Small intestine (tissue), 7 donors: Measurements from ENCODE around the gene NAALADL2. TPM values are rescaled to one million over a fixed set of nuclear protein-coding genes. Genes with fewer than 3 reads are reported as not detected.
"Not testable (repeated sequence)": the region's sequence is repeated elsewhere in the genome, so short reads cannot be mapped to it uniquely, and the experiment has no call there.

Experiments used
- DNase-seq, 2 donors: peaks; one replicate each; pipeline versions ENCODE4 v3.0.0 to v3.0.0-alpha.2; 2013
- FAIRE-seq: peaks from 2 replicates; lab custom pipeline; 2012; peaks lifted over from hg19 to GRCh38; lab: Jason Lieb, UNC
- H3K27ac ChIP-seq, 3 donors: one replicate each; pipeline ENCODE4 v1.5.1; 2013; ENCODE audit warnings: low read length in 2 of 3, mild to moderate bottlenecking in 2 of 3, control low read depth in 1 of 3, inconsistent platforms in 1 of 3, low read depth in 1 of 3, moderate library complexity in 1 of 3
- H3K27me3 ChIP-seq, 3 donors: one replicate each; pipeline ENCODE4 v1.6.1; 2013; ENCODE audit warnings: low read length in 3 of 3, inconsistent platforms in 1 of 3; ENCODE audit not compliant: control insufficient read depth in 3 of 3, insufficient read depth in 3 of 3
- H3K36me3 ChIP-seq, 3 donors: one replicate each; pipeline ENCODE4 v1.6.1; 2013; ENCODE audit warnings: low read length in 3 of 3, inconsistent platforms in 1 of 3, low read depth in 1 of 3, mild to moderate bottlenecking in 1 of 3, moderate library complexity in 1 of 3; ENCODE audit not compliant: control insufficient read depth in 3 of 3, insufficient read depth in 2 of 3
- H3K4me1 ChIP-seq, 3 donors: one replicate each; pipeline ENCODE4 v1.6.1; 2013; ENCODE audit warnings: low read length in 2 of 3, inconsistent platforms in 1 of 3, low read depth in 1 of 3, mild to moderate bottlenecking in 1 of 3, moderate library complexity in 1 of 3; ENCODE audit not compliant: control insufficient read depth in 3 of 3, insufficient read depth in 2 of 3
- H3K4me3 ChIP-seq, 3 donors: one replicate each; pipeline ENCODE4 v1.5.1; 2013; ENCODE audit warnings: low read length in 3 of 3, control low read depth in 1 of 3, inconsistent platforms in 1 of 3, low read depth in 1 of 3, mild to moderate bottlenecking in 1 of 3, moderate library complexity in 1 of 3
- H3K9me3 ChIP-seq, 2 donors: one replicate each; pipeline ENCODE4 v1.6.1; 2013; ENCODE audit warnings: low read depth in 1 of 2, low read length in 1 of 2; ENCODE audit not compliant: control insufficient read depth in 2 of 2, insufficient read depth in 1 of 2
- WGBS, 3 donors: extraction: QIAGEN DNeasy Blood & Tissue Kit; methylation state at CpG; one replicate each; pipeline ENCODE4 v1.1.7; 2013; 5-methylcytosine and 5-hydroxymethylcytosine counted together
- polyA plus RNA-seq, 4 donors: library from polyadenylated mRNA; stranded (reverse) in 3 of 4; unstranded in 1 of 4; fragments of 200-250 nt in 3 of 4; fragments of 120-200 nt in 1 of 4; gene quantifications; one replicate each; pipeline versions ENCODE4 v1.2.1 to v1.2.3, GENCODE V29; 2013
- donor health status: healthy with polysubstance abuse.
- donor health status: control.
- donor health status: control.
- donor health status: Bipolar disorder and iron deficiency.
- donor health status: healthy.

The NAALADL2 gene
- polyA plus RNA-seq, 4 donors = 0.22 to 7.8 (median 0.70) TPM

GRCh38 chr3:175358935-175359334, 499.8 kb downstream of the NAALADL2 start:
- DNase-seq (no peak), FAIRE-seq (no peak)
- H3K27ac ChIP-seq = no peak overlapping the region
- no peaks in the 10 kb centered on the region for H3K4me1 ChIP-seq
- H3K27me3 ChIP-seq = no peaks in the 10 kb centered on the region
- H3K36me3 ChIP-seq = no peaks in the 10 kb centered on the region
- H3K9me3 ChIP-seq = no peaks in the 10 kb centered on the region
- no peak overlapping the region for H3K4me3 ChIP-seq

GRCh38 chr3:175370426-175370825, 511.3 kb downstream of the NAALADL2 start:
- DNase-seq, H3K4me1 ChIP-seq, H3K27me3 ChIP-seq, H3K27ac ChIP-seq, FAIRE-seq, H3K4me3 ChIP-seq, H3K9me3 ChIP-seq, H3K36me3 ChIP-seq: not testable (repeated sequence)
- 53 to 85% (median 82%) methylated on average over 3 of the region's 3 CpGs for WGBS, 3 donors

- not testable (repeated sequence) for H3K4me1 ChIP-seq, H3K9me3 ChIP-seq, H3K36me3 ChIP-seq, H3K27ac ChIP-seq, DNase-seq, H3K4me3 ChIP-seq, H3K27me3 ChIP-seq, FAIRE-seq
- 95 to 99% (median 98%) methylated on average over 18 of the region's 18 CpGs for WGBS, 3 donors
Measured at GRCh38 chr3:175371187-175371586, 512.1 kb downstream of the NAALADL2 start.

GRCh38 chr3:175374705-175375104, 515.6 kb downstream of the NAALADL2 start:
- DNase-seq = no peak
- 95 to 97% (median 96%) methylated on average over 1 of the region's 1 CpG for WGBS, 3 donors
- H3K4me3 ChIP-seq = no peak overlapping the region
- no peaks in the 10 kb centered on the region for H3K27me3 ChIP-seq
- FAIRE-seq = no peak
- peaks cover 0 to 2% (median 0%) of the 10 kb centered on the region in 3 donors for H3K36me3 ChIP-seq
- no peaks in the 10 kb centered on the region for H3K4me1 ChIP-seq
- no peak overlapping the region for H3K27ac ChIP-seq
- peaks cover 0 to 8% of the 10 kb centered on the region in 2 donors for H3K9me3 ChIP-seq

- 53 to 57% (median 54%) methylated on average over 2 of the region's 2 CpGs for WGBS, 3 donors
Measured at GRCh38 chr3:175378348-175378747, 519.2 kb downstream of the NAALADL2 start.

GRCh38 chr3:175381685-175382084, 522.6 kb downstream of the NAALADL2 start:
- FAIRE-seq (no peak), DNase-seq (no peak)
- Histone ChIP-seq H3K27ac (no peak overlapping the region), H3K4me3 (no peak overlapping the region), H3K36me3 (peaks cover 0 to 2% (median 0%) of the 10 kb centered on the region in 3 donors), H3K4me1 (no peaks in the 10 kb centered on the region), H3K27me3 (no peaks in the 10 kb centered on the region), H3K9me3 (peaks cover 0 to 8% of the 10 kb centered on the region in 2 donors)
- 79 to 90% (median 90%) methylated on average over 4 of the region's 4 CpGs for WGBS, 3 donors

More at GRCh38 chr3:175378348-175378747, 519.2 kb downstream of the NAALADL2 start:
- Histone ChIP-seq H3K4me1 (no peaks in the 10 kb centered on the region), H3K9me3 (peaks cover 0 to 8% of the 10 kb centered on the region in 2 donors), H3K27ac (no peak overlapping the region), H3K4me3 (no peak overlapping the region), H3K36me3 (peaks cover 0 to 2% (median 0%) of the 10 kb centered on the region in 3 donors), H3K27me3 (no peaks in the 10 kb centered on the region)
- FAIRE-seq (no peak), DNase-seq (peak in 1 of 2 donors; percentile 5)

GRCh38 chr3:175383371-175383770, 524.2 kb downstream of the NAALADL2 start:
- Histone ChIP-seq H3K36me3 (no peaks in the 10 kb centered on the region), H3K27ac (no peak overlapping the region), H3K4me3 (no peak overlapping the region), H3K4me1 (no peaks in the 10 kb centered on the region), H3K9me3 (no peaks in the 10 kb centered on the region), H3K27me3 (no peaks in the 10 kb centered on the region)
- FAIRE-seq = no peak
- no peak for DNase-seq
- 78 to 84% (median 84%) methylated on average over 1 of the region's 1 CpG for WGBS, 3 donors

DNA sequence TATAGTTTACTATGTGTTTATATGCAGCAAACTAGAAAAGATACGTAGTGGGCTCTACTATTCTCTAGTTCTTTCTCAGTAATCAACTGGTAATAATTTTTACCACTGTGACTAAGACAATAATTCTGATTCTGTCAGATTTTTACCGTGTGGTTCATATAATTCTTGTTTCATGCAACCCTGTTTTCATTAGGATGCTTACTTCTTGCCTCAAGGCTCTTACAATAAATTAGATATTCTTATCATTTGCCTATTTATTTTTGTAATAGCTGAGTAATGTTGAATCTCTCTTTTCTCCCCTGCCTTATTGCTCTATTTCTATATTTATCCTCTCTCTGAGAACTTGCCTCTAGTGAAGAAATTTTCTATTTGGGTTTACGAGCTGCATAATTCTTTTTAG, 524.7 kb downstream of the NAALADL2 start:
- Histone ChIP-seq H3K27ac (no peak overlapping the region), H3K36me3 (no peaks in the 10 kb centered on the region), H3K4me1 (no peaks in the 10 kb centered on the region), H3K27me3 (no peaks in the 10 kb centered on the region), H3K4me3 (no peak overlapping the region), H3K9me3 (no peaks in the 10 kb centered on the region)
- WGBS, 3 donors = 74 to 86% (median 82%) methylated on average over 3 of the region's 3 CpGs
- DNase-seq = no peak
- no peak for FAIRE-seq

DNA sequence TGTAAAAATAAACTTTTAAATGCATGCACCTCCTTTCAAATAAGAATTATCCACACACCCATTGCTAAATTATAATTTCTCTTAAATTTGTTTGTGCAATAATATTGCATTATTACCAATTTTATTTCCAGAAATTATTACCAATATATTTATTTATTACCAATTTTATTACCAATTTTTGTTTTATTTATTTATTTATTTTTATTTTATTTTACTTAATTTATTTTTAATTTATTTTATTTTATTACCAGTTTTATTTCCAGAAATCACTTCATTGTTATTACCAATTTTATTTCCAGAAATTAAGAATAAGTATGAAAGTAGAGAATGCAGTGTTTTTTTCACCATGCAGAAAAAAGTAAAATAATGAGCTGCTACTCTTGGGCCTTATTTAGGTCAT, 525.4 kb downstream of the NAALADL2 start:
- FAIRE-seq (peak; percentile 98), DNase-seq (no peak)
- Histone ChIP-seq H3K27ac (no peak overlapping the region), H3K4me1 (no peaks in the 10 kb centered on the region), H3K9me3 (no peaks in the 10 kb centered on the region), H3K36me3 (no peaks in the 10 kb centered on the region), H3K27me3 (no peaks in the 10 kb centered on the region), H3K4me3 (no peak overlapping the region)
